Measurements from ENCODE around the gene DGKG.

- TF ChIP-seq CTCF (IDR thresholded peaks at IDR 0.05), result no peak
- TF ChIP-seq MYC (IDR thresholded peaks at IDR 0.05; ENCODE audit: borderline replicate concordance, low read length), result no peak
- TF ChIP-seq PBX3 (IDR thresholded peaks at IDR 0.05), result no peak
- no peak for TF ChIP-seq EP300 (IDR thresholded peaks at IDR 0.05)
- TF ChIP-seq PHF8 (IDR thresholded peaks at IDR 0.05; ENCODE audit: borderline replicate concordance, low read depth), result no peak
- TF ChIP-seq, protein P1, sequence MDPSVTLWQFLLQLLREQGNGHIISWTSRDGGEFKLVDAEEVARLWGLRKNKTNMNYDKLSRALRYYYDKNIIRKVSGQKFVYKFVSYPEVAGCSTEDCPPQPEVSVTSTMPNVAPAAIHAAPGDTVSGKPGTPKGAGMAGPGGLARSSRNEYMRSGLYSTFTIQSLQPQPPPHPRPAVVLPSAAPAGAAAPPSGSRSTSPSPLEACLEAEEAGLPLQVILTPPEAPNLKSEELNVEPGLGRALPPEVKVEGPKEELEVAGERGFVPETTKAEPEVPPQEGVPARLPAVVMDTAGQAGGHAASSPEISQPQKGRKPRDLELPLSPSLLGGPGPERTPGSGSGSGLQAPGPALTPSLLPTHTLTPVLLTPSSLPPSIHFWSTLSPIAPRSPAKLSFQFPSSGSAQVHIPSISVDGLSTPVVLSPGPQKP (IDR thresholded peaks at IDR 0.05; ENCODE audit: low read depth, low read length), result no peak
- TF ChIP-seq HMGXB4 (CRISPR knock-in tag; IDR thresholded peaks at IDR 0.05; ENCODE audit: borderline replicate concordance), result no peak
Observed at GRCh38 chr3:186172353-186172752, 189.7 kb downstream of the DGKG start.

All from A549 (cell line).